WTC11 (cell line): Measurements from ENCODE around the gene TRUB1.

Experiments
- USF2 ChIP-seq: sonication (generic); formaldehyde crosslinking; IDR thresholded peaks from 2 replicates; pipeline ENCODE4 v1.8.1; 2023; ENCODE audit warnings: mild to moderate bottlenecking, missing genetic modification reagents, moderate library complexity
- TF ChIP-seq, protein P1 (sequence below): fragments of 200-600 bp; IDR thresholded peaks from 2 replicates; pipeline ENCODE4 v1.8.0; 2022; ENCODE audit warnings: antibody characterized with exemption

DNA sequence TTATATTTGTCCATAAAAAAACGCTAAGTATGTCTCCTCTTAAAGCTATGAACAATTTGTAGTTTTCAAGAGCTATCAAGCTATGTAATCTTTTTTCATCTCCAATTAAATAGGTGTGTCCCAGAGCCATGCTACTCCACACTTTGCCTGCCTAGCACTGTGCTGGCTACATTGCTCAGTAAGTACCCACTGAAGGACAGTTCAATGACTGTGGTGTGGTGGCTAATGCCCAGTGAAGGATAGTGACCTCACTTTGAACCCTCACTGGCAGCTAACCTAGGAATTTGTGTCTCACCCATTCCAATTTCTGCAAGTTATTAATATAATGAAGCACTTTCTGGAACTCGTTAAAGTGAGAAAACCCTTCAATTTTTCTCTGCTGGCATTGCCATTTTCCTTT is 14.4 kb upstream of the TRUB1 start:
- TF ChIP-seq, protein P1, sequence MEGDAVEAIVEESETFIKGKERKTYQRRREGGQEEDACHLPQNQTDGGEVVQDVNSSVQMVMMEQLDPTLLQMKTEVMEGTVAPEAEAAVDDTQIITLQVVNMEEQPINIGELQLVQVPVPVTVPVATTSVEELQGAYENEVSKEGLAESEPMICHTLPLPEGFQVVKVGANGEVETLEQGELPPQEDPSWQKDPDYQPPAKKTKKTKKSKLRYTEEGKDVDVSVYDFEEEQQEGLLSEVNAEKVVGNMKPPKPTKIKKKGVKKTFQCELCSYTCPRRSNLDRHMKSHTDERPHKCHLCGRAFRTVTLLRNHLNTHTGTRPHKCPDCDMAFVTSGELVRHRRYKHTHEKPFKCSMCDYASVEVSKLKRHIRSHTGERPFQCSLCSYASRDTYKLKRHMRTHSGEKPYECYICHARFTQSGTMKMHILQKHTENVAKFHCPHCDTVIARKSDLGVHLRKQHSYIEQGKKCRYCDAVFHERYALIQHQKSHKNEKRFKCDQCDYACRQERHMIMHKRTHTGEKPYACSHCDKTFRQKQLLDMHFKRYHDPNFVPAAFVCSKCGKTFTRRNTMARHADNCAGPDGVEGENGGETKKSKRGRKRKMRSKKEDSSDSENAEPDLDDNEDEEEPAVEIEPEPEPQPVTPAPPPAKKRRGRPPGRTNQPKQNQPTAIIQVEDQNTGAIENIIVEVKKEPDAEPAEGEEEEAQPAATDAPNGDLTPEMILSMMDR = no peak
- no peak for TF ChIP-seq USF2 (CRISPR knock-in tag)
